ENCODE measurements around the gene TOPBP1.

- TF ChIP-seq POLR2A (conservative IDR thresholded peaks at IDR 0.05) (no peak), RERE (CRISPR knock-in tag; IDR thresholded peaks at IDR 0.05; ENCODE audit: borderline replicate concordance) (no peak), MXI1 (IDR thresholded peaks at IDR 0.05; ENCODE audit: low read depth, low read length) (no peak), TBP (optimal IDR thresholded peaks at IDR 0.05; ENCODE audit: low read depth, low read length) (no peak), USF2 (CRISPR knock-in tag; IDR thresholded peaks at IDR 0.05) (no peak), ZNF253 (CRISPR knock-in tag; conservative IDR thresholded peaks at IDR 0.05) (no peak), GABPA (tag; conservative IDR thresholded peaks at IDR 0.05; ENCODE audit: low read depth) (no peak), TFAP4 (CRISPR knock-in tag; IDR thresholded peaks at IDR 0.05; ENCODE audit: borderline replicate concordance) (no peak), ZNF3 (CRISPR knock-in tag; IDR thresholded peaks at IDR 0.05) (no peak), MTF1 (CRISPR knock-in tag; IDR thresholded peaks at IDR 0.05; ENCODE audit: borderline replicate concordance) (no peak), MAFF (IDR thresholded peaks at IDR 0.05; ENCODE audit: low read length) (no peak), RFX1 (IDR thresholded peaks at IDR 0.05) (no peak)
Measured at GRCh38 chr3:133691273-133692107, 29.7 kb upstream of the TOPBP1 start.
